Parathyroid adenoma (tissue), 2 donors: ENCODE results near the gene SMPX.

Source experiments
- H2AFZ ChIP-seq: fragments of 300-600 bp; sonication (generic); one replicate; pipeline ENCODE4 v1.7.0; 2017; ENCODE audit warnings: antibody characterized with exemption, mild to moderate bottlenecking
- H3K27ac ChIP-seq: fragments of 300-600 bp; sonication (generic); one replicate; pipeline ENCODE4 v1.7.0; 2017
- H3K27me3 ChIP-seq: fragments of 300-600 bp; sonication (generic); one replicate; pipeline ENCODE4 v1.7.0; 2017; ENCODE audit warnings: low read length; ENCODE audit not compliant: control insufficient read depth, insufficient read depth
- H3K36me3 ChIP-seq: fragments of 300-600 bp; sonication (generic); one replicate; pipeline ENCODE4 v1.7.0; 2017; ENCODE audit warnings: low read length; ENCODE audit not compliant: control insufficient read depth, insufficient read depth
- H3K4me1 ChIP-seq: fragments of 300-600 bp; sonication (generic); one replicate; pipeline ENCODE4 v1.7.0; 2017; ENCODE audit warnings: control low read depth
- H3K4me2 ChIP-seq: fragments of 300-600 bp; sonication (generic); one replicate; pipeline ENCODE4 v1.7.0; 2017; ENCODE audit warnings: low read length
- H3K4me3 ChIP-seq: fragments of 300-600 bp; sonication (generic); one replicate; pipeline ENCODE4 v1.7.0; 2017; ENCODE audit warnings: low read depth, low read length
- H3K79me2 ChIP-seq: fragments of 300-600 bp; sonication (generic); one replicate; pipeline ENCODE4 v1.7.0; 2017; ENCODE audit warnings: control low read depth
- H3K9ac ChIP-seq: fragments of 300-600 bp; sonication (generic); one replicate; pipeline ENCODE4 v1.7.0; 2017; ENCODE audit warnings: mild to moderate bottlenecking
- H3K9me3 ChIP-seq: fragments of 300-600 bp; sonication (generic); one replicate; pipeline ENCODE4 v1.7.0; 2017; ENCODE audit warnings: low read length; ENCODE audit not compliant: control insufficient read depth
- TF ChIP-seq, protein P1 (sequence below): fragments of 300-600 bp; sonication (generic); IDR thresholded peaks from one replicate; pipeline ENCODE4 v1.7.0; 2017; ENCODE audit warnings: antibody characterized with exemption, mild to moderate bottlenecking
- donor health status: primary hyperparathyroidism.

The SMPX gene

GRCh38 chrX:21700967-21701366 lies 56.9 kb downstream of the SMPX start:
- H3K9ac ChIP-seq, result no peak overlapping the region

DNA sequence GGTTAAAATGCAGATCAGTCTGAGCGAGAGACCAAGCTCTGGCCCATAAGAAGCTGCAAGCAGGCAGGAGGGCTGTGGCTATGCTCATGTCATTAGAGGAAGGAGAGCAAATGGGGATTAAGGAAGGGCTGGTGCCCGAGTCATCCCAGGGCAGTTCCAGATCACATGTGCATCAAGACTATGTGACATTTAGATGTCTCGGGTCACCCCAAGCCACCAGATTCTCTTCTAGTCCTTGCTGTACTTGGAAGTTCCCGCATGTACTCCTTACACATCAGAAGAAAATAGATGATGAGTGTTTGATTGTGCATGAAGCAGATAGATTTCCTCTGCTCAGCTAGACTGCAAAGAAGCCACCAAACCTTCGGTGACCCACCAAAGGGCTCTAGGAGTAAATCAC lies 57.6 kb downstream of the SMPX start:
- H3K9ac ChIP-seq, result no peak overlapping the region
- no peak overlapping the region for H2AFZ ChIP-seq
- no peaks in the 10 kb centered on the region for H3K9me3 ChIP-seq
- H3K36me3 ChIP-seq, result no peaks in the 10 kb centered on the region
- H3K27ac ChIP-seq, result no peak overlapping the region
- no peak overlapping the region for H3K4me3 ChIP-seq
- H3K4me1 ChIP-seq, result no peaks in the 10 kb centered on the region
- no peak overlapping the region for H3K4me2 ChIP-seq
- no peaks in the 10 kb centered on the region for H3K79me2 ChIP-seq
- H3K27me3 ChIP-seq, result no peaks in the 10 kb centered on the region
- TF ChIP-seq, protein P1, sequence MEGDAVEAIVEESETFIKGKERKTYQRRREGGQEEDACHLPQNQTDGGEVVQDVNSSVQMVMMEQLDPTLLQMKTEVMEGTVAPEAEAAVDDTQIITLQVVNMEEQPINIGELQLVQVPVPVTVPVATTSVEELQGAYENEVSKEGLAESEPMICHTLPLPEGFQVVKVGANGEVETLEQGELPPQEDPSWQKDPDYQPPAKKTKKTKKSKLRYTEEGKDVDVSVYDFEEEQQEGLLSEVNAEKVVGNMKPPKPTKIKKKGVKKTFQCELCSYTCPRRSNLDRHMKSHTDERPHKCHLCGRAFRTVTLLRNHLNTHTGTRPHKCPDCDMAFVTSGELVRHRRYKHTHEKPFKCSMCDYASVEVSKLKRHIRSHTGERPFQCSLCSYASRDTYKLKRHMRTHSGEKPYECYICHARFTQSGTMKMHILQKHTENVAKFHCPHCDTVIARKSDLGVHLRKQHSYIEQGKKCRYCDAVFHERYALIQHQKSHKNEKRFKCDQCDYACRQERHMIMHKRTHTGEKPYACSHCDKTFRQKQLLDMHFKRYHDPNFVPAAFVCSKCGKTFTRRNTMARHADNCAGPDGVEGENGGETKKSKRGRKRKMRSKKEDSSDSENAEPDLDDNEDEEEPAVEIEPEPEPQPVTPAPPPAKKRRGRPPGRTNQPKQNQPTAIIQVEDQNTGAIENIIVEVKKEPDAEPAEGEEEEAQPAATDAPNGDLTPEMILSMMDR, result no peak

More at GRCh38 chrX:21700967-21701366, 56.9 kb downstream of the SMPX start:
- Histone ChIP-seq H3K27me3 (no peaks in the 10 kb centered on the region), H3K9me3 (no peaks in the 10 kb centered on the region), H3K4me1 (no peaks in the 10 kb centered on the region), H3K4me2 (no peak overlapping the region), H3K79me2 (no peaks in the 10 kb centered on the region), H3K4me3 (no peak overlapping the region), H2AFZ (no peak overlapping the region), H3K36me3 (no peaks in the 10 kb centered on the region), H3K27ac (no peak overlapping the region)
- TF ChIP-seq, protein P1, result no peak

GRCh38 chrX:21699136-21699535 lies 58.8 kb downstream of the SMPX start:
- Histone ChIP-seq H3K27ac (no peak overlapping the region), H3K4me1 (no peaks in the 10 kb centered on the region), H3K4me3 (no peak overlapping the region), H3K9ac (no peak overlapping the region), H3K79me2 (no peaks in the 10 kb centered on the region), H3K27me3 (no peaks in the 10 kb centered on the region), H2AFZ (no peak overlapping the region), H3K9me3 (no peaks in the 10 kb centered on the region), H3K4me2 (no peak overlapping the region), H3K36me3 (no peaks in the 10 kb centered on the region)
- TF ChIP-seq, protein P1, result no peak

DNA sequence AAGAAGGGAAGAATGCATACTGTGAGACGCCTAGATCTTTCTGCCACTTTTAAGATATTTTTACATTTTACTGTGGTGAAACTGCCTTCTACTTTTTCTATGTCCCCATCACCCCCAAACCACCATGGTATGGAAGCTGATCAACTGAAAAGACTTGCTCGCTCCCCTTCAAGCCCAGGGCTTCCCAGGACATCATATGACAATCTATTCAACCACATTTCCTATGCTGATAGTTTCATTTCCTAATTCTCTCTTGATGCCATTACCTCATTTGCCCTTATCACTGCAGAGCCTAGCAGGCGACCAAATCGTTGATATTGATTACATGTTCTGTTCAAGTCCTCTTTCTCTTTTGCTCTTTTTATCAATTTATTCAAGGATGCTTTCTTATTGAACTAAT lies 59.6 kb downstream of the SMPX start:
- no peaks in the 10 kb centered on the region for H3K9me3 ChIP-seq
- H3K27me3 ChIP-seq, result no peaks in the 10 kb centered on the region
- H3K4me3 ChIP-seq, result no peak overlapping the region
- H3K4me1 ChIP-seq, result no peaks in the 10 kb centered on the region
- H3K4me2 ChIP-seq, result no peak overlapping the region
- H3K9ac ChIP-seq, result no peak overlapping the region
- H3K79me2 ChIP-seq, result no peaks in the 10 kb centered on the region
- H3K27ac ChIP-seq, result no peak overlapping the region
- TF ChIP-seq, protein P1, result no peak
- H2AFZ ChIP-seq, result no peak overlapping the region
- H3K36me3 ChIP-seq, result no peaks in the 10 kb centered on the region

GRCh38 chrX:21691512-21692018 lies 66.4 kb downstream of the SMPX start:
- no peak overlapping the region for H3K9ac ChIP-seq
- no peaks in the 10 kb centered on the region for H3K79me2 ChIP-seq
- no peak overlapping the region for H3K27ac ChIP-seq
- no peaks in the 10 kb centered on the region for H3K36me3 ChIP-seq
- no peak overlapping the region for H3K4me2 ChIP-seq
- H2AFZ ChIP-seq, result no peak overlapping the region
- no peaks in the 10 kb centered on the region for H3K4me1 ChIP-seq
- H3K9me3 ChIP-seq, result no peaks in the 10 kb centered on the region
- H3K27me3 ChIP-seq, result no peaks in the 10 kb centered on the region
- TF ChIP-seq, protein P1, result no peak
- H3K4me3 ChIP-seq, result no peak overlapping the region
